Fibroblast of peridontal ligament (primary cell): ENCODE results near the gene ILK.

Source experiments
- DNase-seq: peaks from one replicate; pipeline ENCODE4 v3.0.0-alpha.2; 2010; ENCODE audit errors: extremely low read depth

The ILK gene

DNA sequence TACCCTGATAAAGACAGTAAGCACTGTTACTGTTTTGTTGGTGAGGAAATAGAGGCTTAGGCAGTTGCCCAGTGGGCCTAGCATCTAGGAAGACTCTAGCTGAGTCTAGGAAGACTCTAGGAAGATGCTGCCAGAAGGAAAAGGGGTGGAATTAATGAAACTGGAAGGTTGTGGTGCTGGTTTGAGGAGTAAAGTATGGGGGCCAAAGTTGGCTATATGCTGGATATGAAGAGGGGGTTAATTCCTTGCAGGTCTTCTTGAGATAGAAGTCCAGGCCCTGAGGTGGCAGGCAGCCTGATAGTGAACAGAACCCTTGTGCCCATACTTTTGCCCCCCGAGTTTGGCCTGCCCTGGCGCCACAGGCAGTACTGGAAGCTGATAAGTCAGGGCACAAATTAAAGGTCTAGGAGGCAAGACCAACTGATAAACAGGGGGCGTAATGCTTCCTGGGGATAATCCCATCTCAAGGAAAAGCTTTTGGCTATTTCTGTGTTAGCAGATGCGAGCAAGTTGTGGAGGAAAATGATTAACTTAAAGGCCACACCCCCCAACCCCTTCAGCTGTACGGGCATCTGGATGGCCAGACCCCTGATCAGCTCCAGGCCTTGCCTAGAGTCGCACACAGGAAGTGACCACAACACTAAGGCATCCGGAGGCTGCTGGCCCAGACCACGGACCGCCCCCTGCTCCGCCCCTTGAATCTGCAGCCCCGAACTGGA lies 3.1 kb downstream of the ILK start:
- DNase-seq: peak; percentile 92

DNA sequence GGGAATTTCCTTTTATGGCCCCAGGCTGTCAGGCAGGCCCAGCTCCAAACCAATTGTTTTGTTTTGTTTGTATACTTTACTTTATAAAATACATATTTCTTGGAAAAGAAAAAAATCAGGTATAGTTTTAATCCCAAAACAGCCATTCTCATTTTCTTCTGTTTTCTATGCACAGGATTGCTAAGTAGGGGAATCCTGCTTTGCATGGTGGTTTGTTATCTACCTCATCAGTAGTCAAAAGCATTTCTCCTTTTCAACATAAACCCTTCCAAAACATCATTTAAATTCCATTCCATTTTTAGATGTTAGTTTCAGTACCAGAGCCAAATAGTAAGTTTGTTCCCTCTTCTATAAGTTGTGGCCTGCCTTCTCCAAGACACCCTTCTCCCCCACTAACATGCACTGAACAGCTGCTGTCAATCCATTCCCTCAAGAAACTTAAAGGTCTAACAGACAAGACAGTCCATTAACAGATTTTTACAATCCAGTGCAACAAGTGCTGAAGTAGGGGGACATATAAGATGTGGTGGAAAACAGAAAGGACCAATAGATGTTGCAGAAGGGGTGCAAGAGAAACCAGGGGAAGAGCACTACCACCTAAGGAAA lies 3.7 kb downstream of the ILK start:
- no peak for DNase-seq

DNA sequence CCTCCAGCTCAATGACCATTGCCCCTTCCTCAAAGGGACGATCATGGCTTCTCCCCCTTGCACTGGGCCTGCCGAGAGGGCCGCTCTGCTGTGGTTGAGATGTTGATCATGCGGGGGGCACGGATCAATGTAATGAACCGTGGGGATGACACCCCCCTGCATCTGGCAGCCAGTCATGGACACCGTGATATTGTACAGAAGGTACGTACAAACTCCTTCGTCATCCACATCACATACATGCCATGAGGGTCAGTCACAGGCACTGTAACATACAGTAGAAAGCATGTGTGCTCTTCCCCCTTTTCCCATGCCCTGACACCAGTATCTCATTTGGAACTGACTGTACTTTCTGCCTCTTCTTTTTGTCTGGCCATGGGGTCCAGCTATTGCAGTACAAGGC lies 4.4 kb downstream of the ILK start:
- DNase-seq: no peak

DNA sequence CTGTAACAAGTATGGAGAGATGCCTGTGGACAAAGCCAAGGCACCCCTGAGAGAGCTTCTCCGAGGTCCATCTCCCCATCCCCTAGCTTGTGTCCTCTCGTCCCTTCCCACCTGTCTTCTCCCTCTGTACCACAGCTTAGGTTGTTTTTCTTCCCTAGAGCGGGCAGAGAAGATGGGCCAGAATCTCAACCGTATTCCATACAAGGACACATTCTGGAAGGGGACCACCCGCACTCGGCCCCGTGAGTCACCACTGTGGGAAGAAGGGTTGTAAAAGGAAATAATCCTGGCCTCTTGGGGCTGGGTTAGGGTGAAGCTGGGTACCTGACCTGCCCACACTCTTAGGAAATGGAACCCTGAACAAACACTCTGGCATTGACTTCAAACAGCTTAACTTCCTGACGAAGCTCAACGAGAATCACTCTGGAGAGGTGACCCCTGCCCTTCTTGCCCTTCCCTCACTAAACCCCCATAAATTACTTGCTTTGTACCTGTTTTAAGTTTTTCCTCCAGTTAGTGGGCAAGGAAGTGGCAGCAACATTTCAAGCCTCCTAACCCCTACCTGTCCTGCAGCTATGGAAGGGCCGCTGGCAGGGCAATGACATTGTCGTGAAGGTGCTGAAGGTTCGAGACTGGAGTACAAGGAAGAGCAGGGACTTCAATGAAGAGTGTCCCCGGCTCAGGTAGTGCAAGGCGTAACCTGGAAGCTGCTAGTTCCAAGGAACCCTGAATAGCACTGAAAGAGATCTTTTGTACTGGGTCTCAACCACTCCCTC lies 5.3 kb downstream of the ILK start:
- no peak for DNase-seq

DNA sequence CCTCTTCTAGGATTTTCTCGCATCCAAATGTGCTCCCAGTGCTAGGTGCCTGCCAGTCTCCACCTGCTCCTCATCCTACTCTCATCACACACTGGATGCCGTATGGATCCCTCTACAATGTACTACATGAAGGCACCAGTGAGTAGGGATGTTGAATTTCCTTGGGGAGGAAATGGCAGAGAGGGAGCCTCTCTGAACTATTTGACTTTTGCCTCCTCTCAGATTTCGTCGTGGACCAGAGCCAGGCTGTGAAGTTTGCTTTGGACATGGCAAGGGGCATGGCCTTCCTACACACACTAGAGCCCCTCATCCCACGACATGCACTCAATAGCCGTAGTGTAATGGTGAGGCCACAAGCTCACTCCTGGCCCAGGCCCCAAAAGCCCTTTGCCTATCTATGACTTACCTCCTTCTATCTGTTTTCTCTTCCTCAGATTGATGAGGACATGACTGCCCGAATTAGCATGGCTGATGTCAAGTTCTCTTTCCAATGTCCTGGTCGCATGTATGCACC lies 6.0 kb downstream of the ILK start:
- DNase-seq: no peak

DNA sequence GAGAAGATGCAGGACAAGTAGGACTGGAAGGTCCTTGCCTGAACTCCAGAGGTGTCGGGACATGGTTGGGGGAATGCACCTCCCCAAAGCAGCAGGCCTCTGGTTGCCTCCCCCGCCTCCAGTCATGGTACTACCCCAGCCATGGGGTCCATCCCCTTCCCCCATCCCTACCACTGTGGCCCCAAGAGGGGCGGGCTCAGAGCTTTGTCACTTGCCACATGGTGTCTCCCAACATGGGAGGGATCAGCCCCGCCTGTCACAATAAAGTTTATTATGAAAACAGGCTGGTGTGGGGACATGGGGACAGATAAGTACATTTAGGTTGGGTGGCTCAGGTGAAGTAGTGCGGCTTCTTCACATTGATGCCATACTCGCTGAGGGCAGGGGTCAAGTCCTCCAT lies 7.0 kb downstream of the ILK start:
- DNase-seq: no peak

DNA sequence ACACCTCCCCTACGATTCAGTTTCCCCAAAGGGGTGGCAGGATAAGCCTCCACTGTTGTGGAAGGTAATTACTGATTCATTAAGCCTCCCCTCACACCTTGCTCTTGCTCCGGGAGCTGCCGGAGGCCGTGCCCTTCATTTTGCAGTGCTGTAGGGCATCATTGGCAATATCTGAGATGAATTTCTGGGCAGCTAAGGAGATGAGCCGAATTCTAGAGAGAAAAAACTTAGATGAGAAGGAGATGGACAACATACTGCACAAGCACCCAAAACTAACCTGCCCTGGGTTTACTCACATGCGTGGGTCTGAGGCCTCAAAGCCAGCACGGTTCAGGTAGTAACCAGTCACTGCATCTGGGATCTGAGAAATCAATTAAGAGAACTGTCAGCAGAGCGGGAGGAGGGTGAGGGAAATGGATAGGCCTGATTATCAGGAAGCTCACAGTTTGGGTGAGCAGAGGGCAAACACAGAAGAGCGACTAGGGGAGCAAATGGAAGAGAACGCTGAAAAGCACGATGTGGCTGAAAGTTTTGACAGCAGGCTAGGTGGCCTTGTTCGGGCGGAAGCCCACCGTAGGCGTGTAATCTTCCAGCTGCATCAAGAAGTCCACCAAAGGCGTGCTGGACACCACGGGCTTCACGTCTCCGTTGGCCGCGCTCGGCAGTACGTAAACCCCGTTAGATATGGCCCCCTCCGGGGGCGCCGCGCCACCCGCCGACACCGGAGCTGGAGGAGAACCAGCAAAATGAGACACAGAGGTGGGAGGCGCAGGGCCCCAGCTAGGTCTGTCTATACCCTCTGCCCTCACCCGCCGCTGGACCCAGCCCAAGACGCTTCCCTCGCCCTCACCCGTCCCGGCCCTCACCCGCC lies 7.8 kb downstream of the ILK start:
- DNase-seq: peak; percentile 22

DNA sequence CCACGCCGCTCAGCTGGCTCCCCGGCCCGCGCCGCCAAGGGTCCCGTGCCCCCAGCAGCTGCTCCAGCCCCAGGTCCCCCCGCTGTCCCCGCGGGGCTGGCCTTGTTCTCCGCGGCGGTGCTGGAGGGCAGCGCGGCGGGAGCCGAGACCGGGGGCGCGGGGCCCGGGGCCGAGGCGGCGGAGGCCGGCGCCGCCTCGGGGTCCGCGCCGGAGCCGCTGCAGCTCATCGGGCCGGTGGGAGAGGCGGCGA lies 8.3 kb downstream of the ILK start:
- no peak for DNase-seq

DNA sequence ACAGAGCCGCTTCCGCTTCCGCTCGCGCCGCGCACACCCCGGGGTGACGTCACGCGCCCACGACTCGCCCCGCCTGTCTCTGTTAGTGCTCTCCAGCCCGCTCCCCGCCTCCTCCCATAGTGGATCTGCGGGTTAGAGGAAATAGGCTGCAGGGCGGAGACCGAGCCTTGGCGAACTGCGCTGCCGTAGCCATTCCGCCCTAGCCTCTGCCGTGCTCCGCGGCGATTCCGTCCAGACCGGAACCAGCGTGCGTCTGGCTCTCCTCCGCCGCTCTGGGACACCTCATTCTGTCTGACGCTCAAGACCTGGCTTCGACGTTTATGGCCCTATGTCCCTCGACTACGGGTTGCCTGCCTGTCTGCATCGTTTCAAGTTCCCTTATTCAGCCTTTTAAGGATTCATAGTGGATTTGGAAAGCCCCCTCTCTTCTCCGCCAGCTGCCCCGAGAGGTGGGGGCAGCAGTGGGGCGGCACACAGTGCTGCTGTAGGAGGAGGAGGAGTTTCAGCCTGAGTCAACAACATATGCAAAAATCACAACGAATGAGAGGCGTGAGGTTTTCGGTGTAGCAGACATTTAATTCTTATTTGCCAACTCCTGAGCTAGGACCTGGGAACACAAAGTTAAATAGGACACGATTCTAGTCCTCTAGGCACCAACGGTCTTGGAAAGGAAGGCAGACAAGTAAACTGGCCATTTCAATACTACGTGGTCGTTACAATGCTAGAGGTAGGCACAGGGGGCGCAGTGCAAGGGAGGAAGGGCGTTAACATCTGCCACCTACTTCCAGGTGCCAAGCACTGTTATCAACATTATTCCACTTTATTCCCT lies 8.9 kb downstream of the ILK start, which contains the start of gene TAF10:
TSS of gene TAF10 (minus strand) at position 4 of the 829 bp plus-strand sequence. CDS start 27 bp downstream, outside the sequence.
- DNase-seq: peak; percentile 94

DNA sequence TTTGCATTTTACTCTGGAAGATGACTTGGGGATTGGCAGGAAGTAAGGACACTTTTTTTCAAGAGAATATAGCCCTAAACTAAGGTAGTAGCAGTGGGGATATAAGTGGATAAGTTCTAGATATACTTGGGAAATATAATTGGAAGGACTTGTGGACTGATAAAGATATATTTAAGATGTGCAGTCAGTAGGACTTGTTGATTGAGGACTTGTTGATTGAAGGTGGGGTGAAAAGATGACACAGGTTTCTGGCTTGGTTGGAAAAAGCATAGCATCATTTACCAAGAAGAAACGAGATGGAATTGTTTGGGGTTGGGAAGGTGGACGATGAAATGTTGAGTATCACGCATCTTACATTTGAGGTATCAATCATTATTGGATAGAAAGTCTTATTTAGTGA lies 9.9 kb downstream of the ILK start:
- DNase-seq: no peak

DNA sequence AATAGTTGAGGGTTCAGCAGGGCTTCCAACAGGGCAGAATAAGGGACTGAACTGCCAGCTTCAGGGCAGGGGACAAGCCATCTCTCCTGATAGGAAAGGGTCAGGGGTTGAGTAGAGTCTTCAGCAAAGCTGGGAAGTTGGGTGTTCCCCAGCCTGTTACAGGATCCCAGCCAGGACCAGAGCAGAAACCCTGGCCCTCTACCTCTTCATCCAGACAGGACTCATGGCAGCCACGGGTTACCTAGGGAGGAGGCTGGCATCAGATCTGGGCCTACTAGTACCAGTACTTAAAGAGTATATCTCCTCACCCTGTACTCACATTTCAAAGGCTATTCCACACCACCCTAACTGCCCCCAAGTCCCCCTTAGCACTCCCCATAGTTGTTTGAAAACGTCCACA lies 10.9 kb downstream of the ILK start:
- no peak for DNase-seq

DNA sequence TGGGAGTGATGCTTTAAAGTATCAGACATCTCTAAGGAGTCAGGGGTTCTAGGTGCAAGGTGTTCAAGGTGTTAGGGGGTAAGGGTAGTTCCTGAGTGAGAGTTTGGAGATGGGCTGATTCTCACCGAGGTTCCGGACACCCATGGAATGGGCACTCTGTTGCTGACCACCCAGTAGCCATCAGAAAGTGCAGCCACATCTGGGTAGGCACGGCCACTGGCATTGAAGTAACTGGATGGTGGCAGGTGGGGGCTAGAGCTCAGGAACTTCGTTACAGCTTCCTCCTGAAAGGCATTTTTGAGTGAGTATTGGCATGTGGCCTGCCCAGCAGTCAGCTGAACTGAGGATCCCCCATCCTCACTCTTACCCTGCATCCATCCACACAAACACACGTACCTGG lies 11.5 kb downstream of the ILK start:
- no peak for DNase-seq

DNA sequence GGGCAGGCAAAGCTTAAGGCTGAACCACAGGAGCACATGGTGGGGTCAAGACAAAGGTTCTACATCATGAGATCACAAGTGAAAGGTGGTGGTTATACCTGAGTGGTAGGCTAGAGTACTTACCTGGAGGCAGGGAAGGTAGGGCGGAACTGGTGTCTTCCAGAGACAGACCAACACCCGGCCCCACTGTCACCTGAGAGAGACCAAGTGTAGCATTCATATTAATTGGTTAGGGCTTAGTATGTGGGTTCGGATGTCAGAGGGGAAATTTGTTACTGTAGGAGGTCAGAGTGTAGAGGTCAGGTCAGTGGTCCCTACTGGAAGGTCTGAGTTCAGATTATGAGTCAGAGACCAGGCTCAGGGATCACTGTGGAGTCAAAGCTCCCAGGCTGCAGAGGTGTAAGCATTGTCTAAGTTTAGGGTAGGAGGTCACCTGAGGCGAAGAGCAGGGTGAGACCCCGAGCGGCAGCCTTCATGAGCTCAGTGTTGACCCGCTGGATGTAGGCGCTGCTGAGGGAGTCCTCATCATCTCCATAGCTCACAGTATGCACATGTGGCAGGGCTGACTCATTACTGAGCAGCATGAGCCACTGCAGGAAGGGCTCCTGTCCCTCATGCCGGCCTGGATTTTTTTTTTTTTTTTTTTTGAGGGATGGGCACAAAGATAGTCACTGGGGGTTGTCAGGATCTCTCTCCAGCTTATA lies 12.5 kb downstream of the ILK start:
- DNase-seq: no peak

DNA sequence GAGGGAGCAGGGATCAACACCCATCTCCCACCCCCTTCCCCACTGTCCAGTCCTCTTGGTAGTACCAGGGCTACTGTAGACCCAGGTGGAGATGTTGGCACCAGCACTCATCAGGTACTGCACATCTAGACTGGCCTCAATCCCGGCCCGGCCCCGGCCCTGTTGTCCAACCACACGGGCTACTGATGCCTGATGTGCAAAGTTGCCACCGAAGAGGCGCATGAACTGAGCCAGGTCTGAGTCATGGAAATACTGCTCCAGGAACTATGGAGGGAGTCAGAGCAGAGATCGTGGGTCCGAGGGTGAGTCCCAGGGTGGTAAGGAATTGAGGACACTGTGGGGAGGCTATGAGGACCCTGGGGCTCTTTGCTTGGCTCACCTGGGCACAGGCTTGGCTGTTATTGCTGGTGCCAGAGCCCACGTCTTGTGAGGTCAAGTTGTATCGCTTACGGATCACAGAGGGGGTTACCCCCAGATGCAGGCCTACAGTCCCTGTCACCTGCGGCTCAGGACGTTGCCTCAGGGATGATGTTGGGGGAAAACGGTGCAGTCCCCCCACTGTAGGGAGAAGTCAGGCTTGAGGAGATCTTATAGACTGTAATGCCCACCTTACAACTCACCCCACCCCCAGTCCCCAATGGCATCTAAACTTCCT lies 13.1 kb downstream of the ILK start:
- DNase-seq: no peak

DNA sequence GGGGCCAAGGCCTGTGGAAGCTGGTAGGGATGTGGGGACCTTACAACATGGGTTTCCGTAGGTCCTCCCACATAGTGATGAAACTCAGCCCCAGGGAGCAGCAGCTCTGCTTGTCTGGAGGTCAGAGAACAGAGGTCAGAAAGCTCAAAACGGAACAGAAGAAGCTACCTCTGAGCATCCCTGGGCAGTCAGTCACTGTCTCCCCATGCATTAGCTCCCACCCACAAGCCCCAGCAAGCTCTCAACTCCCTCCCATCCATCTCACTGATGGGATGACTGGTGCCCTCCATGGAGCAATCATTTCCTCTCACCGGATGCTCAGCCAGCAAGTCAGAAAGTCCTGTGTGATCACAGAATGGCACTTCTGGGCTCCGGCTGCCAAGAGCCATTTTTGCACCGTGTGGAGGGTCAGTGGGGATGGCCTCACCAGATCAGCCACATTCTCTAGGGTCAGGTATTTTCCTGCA lies 13.8 kb downstream of the ILK start:
- no peak for DNase-seq

DNA sequence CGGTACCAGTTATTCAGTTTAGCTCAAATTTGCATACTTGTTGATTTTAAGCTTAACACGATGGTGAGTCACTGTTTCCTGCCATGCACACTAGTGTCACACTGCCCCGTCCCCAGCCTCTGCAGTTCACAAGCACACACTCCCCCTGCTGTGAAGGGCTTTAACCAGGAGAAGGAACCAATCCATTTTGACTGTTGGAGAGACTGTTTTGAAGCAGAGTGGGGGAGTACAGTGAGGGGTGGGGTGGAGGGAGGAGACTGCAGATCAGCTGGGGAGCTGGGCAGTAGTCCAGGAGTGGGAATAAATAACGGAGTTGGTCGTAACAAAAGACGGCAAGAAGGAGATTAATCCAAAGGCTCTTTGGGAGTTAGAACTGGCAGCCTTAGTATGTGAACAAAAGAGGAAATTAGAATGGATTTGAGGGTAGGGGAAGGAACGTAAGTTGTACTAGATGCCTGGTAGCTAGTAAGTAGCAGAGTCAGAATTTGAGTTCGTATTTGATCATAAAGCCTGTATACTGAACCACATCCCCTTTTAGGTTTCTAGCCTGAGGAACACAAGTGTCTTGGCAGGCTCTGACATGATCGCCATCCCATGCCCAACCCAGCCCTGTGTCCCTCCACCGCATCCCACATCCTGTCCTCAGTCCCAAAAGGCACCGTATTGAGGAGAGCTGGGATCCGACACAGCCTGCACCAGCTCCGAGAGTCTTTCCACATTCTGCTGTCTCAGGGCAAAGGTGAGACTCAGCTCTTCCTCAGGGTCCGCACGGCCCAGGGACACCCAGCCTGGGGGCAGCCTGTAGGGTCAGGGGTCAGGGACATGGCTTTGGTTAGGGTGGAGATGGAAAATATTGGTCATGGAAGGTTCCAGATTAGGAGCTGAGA lies 14.8 kb downstream of the ILK start:
- DNase-seq: peak; percentile 84

DNA sequence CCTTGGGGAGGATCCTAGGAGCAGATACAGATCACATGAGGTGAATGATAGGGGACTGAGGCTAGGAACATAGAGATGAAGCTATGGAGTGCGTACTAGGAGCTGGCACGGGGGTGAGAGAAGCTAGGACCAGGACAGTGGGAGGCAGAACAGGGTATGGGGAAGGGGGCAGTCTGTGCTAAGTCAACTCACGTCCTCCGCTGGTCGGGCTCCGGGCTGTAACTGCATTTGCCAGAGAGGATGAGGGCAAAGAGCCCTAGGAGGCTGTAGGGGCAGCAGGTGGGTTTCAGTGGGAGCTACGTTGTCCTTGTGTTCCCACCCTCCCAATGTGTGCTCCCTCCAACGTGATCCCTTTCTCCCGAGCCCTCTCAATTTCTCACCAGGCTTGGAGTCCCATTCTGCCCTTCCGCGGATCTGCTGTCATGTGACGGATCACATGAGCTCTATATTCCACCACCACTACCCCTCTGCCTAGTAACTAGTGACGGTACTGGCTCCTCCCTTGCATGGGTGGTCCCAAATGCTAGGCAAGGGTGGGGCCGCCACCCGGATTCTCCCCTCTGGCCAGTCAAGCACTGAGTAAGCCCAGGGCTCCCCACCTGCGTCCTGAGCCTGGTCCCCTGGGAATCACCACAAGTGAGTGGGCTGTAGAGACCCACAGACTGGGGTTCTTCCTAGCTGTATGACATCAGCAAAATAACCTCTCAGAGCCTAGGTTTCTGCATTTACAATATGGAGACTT lies 15.6 kb downstream of the ILK start, which contains the start of gene TPP1:
TSS of gene TPP1 (minus strand) at position 419 of the 742 bp plus-strand sequence. CDS start at position 397, 22 bp downstream.
- peak; percentile 96 for DNase-seq

DNA sequence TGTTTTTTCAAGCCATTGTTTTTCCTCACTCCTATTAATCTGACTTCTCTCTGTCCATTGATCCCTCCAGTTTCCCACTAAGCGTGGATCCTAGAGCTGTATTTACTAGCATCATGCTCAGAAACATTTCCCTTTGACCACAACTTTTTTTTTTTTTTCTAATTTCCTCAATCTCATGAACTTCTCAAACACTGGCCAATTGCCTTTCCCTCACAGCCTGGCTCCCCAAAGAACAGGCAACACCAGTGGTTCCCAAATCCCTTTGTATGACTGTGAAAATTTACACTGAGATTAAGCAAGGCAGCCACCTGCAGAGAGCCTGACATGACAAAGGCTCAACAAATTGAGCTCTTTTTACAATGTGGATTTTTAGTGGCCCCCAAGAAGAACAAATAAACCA lies 17.1 kb downstream of the ILK start:
- no peak for DNase-seq
